GM21381 (cell line): Measurements from ENCODE around the gene REEP3.

Experiments
- ATAC-seq: cut with Tn5 transposase; IDR thresholded peaks from one replicate; pipeline ENCODE4 v1.9.1; 2021; ENCODE audit warnings: mild to moderate bottlenecking, moderate library complexity; ENCODE audit not compliant: unreplicated experiment

Gene REEP3

GRCh38 chr10:63584725-63585035, 63.5 kb downstream of the REEP3 start:
- ATAC-seq, result no peak

- no peak for ATAC-seq
Observed at GRCh38 chr10:63585041-63585440, 63.8 kb downstream of the REEP3 start.

- no peak for ATAC-seq
Observed at GRCh38 chr10:63586043-63586442, 64.8 kb downstream of the REEP3 start.

GRCh38 chr10:63587191-63587590, 66.0 kb downstream of the REEP3 start:
- no peak for ATAC-seq

- no peak for ATAC-seq
Observed at GRCh38 chr10:63588436-63589167, 67.4 kb downstream of the REEP3 start.

- ATAC-seq, result no peak
Observed at GRCh38 chr10:63591600-63592379, 70.6 kb downstream of the REEP3 start.

GRCh38 chr10:63593576-63593975, 72.4 kb downstream of the REEP3 start:
- no peak for ATAC-seq

GRCh38 chr10:63595072-63595471, 73.9 kb downstream of the REEP3 start:
- ATAC-seq, result no peak

- no peak for ATAC-seq
Observed at GRCh38 chr10:63596924-63597323, 75.7 kb downstream of the REEP3 start.

GRCh38 chr10:63600540-63600939, 79.3 kb downstream of the REEP3 start:
- no peak for ATAC-seq

- ATAC-seq, result peak; percentile 63
Observed at GRCh38 chr10:63603709-63604445, 82.7 kb downstream of the REEP3 start.

GRCh38 chr10:63605197-63605967, 84.2 kb downstream of the REEP3 start:
- ATAC-seq, result no peak

- ATAC-seq, result no peak
Observed at GRCh38 chr10:63608511-63608910, 87.3 kb downstream of the REEP3 start.

GRCh38 chr10:63611078-63611477, 89.9 kb downstream of the REEP3 start:
- ATAC-seq, result no peak

- no peak for ATAC-seq
Observed at GRCh38 chr10:63614371-63614891, 93.2 kb downstream of the REEP3 start.

- no peak for ATAC-seq
Observed at GRCh38 chr10:63618552-63618951, 97.4 kb downstream of the REEP3 start.

- no peak for ATAC-seq
Observed at GRCh38 chr10:63619426-63619825, 98.2 kb downstream of the REEP3 start.

GRCh38 chr10:63622097-63622496, 100.9 kb downstream of the REEP3 start:
- ATAC-seq, result no peak

- no peak for ATAC-seq
Observed at GRCh38 chr10:63624701-63625100, 103.5 kb downstream of the REEP3 start.

- ATAC-seq, result no peak
Observed at GRCh38 chr10:63627396-63627795, 106.2 kb downstream of the REEP3 start.

- no peak for ATAC-seq
Observed at GRCh38 chr10:63627881-63628296, 106.7 kb downstream of the REEP3 start.
